H1 (cell line): ENCODE results near the gene DCDC1. TPM values are rescaled to one million over a fixed set of nuclear protein-coding genes. Genes with fewer than 3 reads are reported as not detected.

Experiments
- CTCF ChIA-PET: fragments of 300-600 bp; sonication (Branson Sonifier 250); formaldehyde crosslinking; loops from one replicate; lab custom pipeline; 2021; ENCODE audit not compliant: partially characterized antibody; lab: Charles Lee
- POLR2A ChIA-PET: fragments of 300-600 bp; sonication (Branson Sonifier 250); formaldehyde crosslinking; loops from one replicate; lab custom pipeline; 2021; ENCODE audit warnings: inconsistent platforms; ENCODE audit not compliant: partially characterized antibody; lab: Charles Lee
- DNase-seq, 2 experiments: peaks; one replicate each; pipeline versions ENCODE4 v3.0.0 to v3.0.0-alpha.2; 2010 to 2022; ENCODE audit warnings: low spot score in 2 of 2, low read depth in 1 of 2, mixed read lengths in 1 of 2
- FAIRE-seq: peaks from 2 replicates; lab custom pipeline; 2011; peaks lifted over from hg19 to GRCh38; lab: Jason Lieb, UNC
- H2AFZ ChIP-seq: 2 replicates; pipeline ENCODE4 v1.8.1; 2012; ENCODE audit warnings: low read length, inconsistent platforms
- H2AK5ac ChIP-seq: 2 replicates; pipeline ENCODE4 v1.6.1; 2013; ENCODE audit warnings: low read depth, low read length
- H2BK120ac ChIP-seq: replicated peaks from 2 replicates; pipeline ENCODE3; 2013; ENCODE audit warnings: low read depth, low read length, inconsistent platforms
- H2BK12ac ChIP-seq: 2 replicates; pipeline ENCODE4 v1.6.1; 2013; ENCODE audit warnings: low read depth, low read length
- H2BK15ac ChIP-seq: 2 replicates; pipeline ENCODE4 v1.6.1; 2013; ENCODE audit warnings: low read length
- H2BK20ac ChIP-seq: 2 replicates; pipeline ENCODE4 v1.6.1; 2013; ENCODE audit warnings: low read length
- H2BK5ac ChIP-seq: 2 replicates; pipeline ENCODE4 v1.6.1; 2013; ENCODE audit warnings: low read depth, low read length
- H3K14ac ChIP-seq: 2 replicates; pipeline ENCODE4 v1.6.1; 2013; ENCODE audit warnings: inconsistent platforms; ENCODE audit not compliant: insufficient read length
- H3K18ac ChIP-seq: 2 replicates; pipeline ENCODE4 v1.6.1; 2013; ENCODE audit warnings: low read length; ENCODE audit errors: extremely low read depth
- H3K23ac ChIP-seq: 2 replicates; pipeline ENCODE4 v1.6.1; 2013; ENCODE audit warnings: inconsistent platforms; ENCODE audit not compliant: insufficient read length
- H3K23me2 ChIP-seq: 2 replicates; pipeline ENCODE4 v1.6.1; 2013; ENCODE audit warnings: low read depth, low read length
- H3K27ac ChIP-seq: 2 replicates; pipeline ENCODE4 v1.6.1; 2011; ENCODE audit warnings: low read depth, low read length, inconsistent platforms
- H3K27me3 ChIP-seq, 4 experiments: replicated peaks in 1 of 4; 1 replicate in 1 of 4; 2 replicates in 3 of 4; pipeline versions ENCODE4 v1.6.1 to v1.8.1; 2011 to 2013; ENCODE audit warnings: low read length in 3 of 4, mild to moderate bottlenecking in 3 of 4, inconsistent platforms in 2 of 4, mixed read lengths in 2 of 4, moderate library complexity in 1 of 4; ENCODE audit not compliant: control insufficient read depth in 3 of 4, insufficient read depth in 3 of 4; ENCODE audit errors: extremely low read depth in 1 of 4
- H3K36me3 ChIP-seq, 4 experiments: 2 replicates each; pipeline versions ENCODE4 v1.6.1 to v1.8.1; 2011 to 2013; ENCODE audit warnings: mild to moderate bottlenecking in 4 of 4, low read length in 3 of 4, moderate library complexity in 2 of 4, control low read depth in 1 of 4, inconsistent platforms in 1 of 4; ENCODE audit not compliant: insufficient read depth in 4 of 4, control insufficient read depth in 2 of 4
- H3K4ac ChIP-seq: replicated peaks from 2 replicates; pipeline ENCODE3; 2013; ENCODE audit warnings: low read length, low read depth, mixed read lengths, inconsistent platforms; ENCODE audit not compliant: insufficient read length
- H3K4me1 ChIP-seq, 4 experiments: replicated peaks in 1 of 4; 1 replicate in 1 of 4; 2 replicates in 3 of 4; pipeline versions ENCODE4 v1.6.1 to v1.8.1; 2011 to 2013; ENCODE audit warnings: low read length in 3 of 4, inconsistent platforms in 2 of 4, mixed read lengths in 1 of 4; ENCODE audit not compliant: insufficient read depth in 4 of 4, control insufficient read depth in 3 of 4
- H3K4me2 ChIP-seq, 2 experiments: 2 replicates each; pipeline versions ENCODE4 v1.6.1 to v1.8.1; 2011 to 2013; ENCODE audit warnings: low read depth in 2 of 2, low read length in 2 of 2, control low read depth in 1 of 2, inconsistent platforms in 1 of 2, mild to moderate bottlenecking in 1 of 2; ENCODE audit not compliant: insufficient read depth in 1 of 2
- H3K4me3 ChIP-seq, 4 experiments: fragments of 200-600, 300-600 bp in 1 of 4; sonication (generic), shearing (Covaris generic), sonication (Bioruptor Twin) in 1 of 4; 2 replicates each; pipeline versions ENCODE4 v1.5.1 to v1.8.1; 2011 to 2016; ENCODE audit warnings: low read length in 4 of 4, low read depth in 3 of 4, control low read depth in 2 of 4, inconsistent platforms in 2 of 4, mild to moderate bottlenecking in 2 of 4, mixed read lengths in 1 of 4, moderate library complexity in 1 of 4; ENCODE audit not compliant: insufficient read depth in 2 of 4; ENCODE audit errors: extremely low read depth in 1 of 4
- H3K56ac ChIP-seq: replicated peaks from 2 replicates; pipeline ENCODE3; 2013; ENCODE audit warnings: low read depth, mild to moderate bottlenecking, mixed read lengths, low read length, inconsistent platforms; ENCODE audit not compliant: insufficient read length
- H3K79me1 ChIP-seq: 2 replicates; pipeline ENCODE4 v1.6.1; 2013; ENCODE audit warnings: low read depth, low read length, control low read depth
- H3K79me2 ChIP-seq, 2 experiments: 2 replicates each; pipeline versions ENCODE4 v1.6.1 to v1.8.1; 2012 to 2013; ENCODE audit warnings: low read length in 2 of 2, mild to moderate bottlenecking in 2 of 2, inconsistent platforms in 1 of 2; ENCODE audit not compliant: insufficient read depth in 2 of 2, control insufficient read depth in 1 of 2
- H3K9ac ChIP-seq, 4 experiments: replicated peaks in 1 of 4; 1 replicate in 1 of 4; 2 replicates in 3 of 4; pipeline versions ENCODE4 v1.6.1 to v1.8.1; 2011 to 2013; ENCODE audit warnings: low read depth in 3 of 4, low read length in 3 of 4, control low read depth in 2 of 4, mild to moderate bottlenecking in 2 of 4, moderate library complexity in 2 of 4, inconsistent platforms in 1 of 4; ENCODE audit errors: extremely low read depth in 1 of 4
- H3K9me3 ChIP-seq, 2 experiments: 2 replicates each; pipeline versions ENCODE4 v1.6.1 to v1.8.1; 2012 to 2013; ENCODE audit warnings: mild to moderate bottlenecking in 2 of 2, moderate library complexity in 2 of 2, control low read depth in 1 of 2, inconsistent platforms in 1 of 2, low read depth in 1 of 2, low read length in 1 of 2, mixed read lengths in 1 of 2; ENCODE audit not compliant: insufficient read depth in 2 of 2
- H4K20me1 ChIP-seq, 2 experiments: replicated peaks in 1 of 2; 2 replicates each; pipeline versions ENCODE3 to v1.8.1; 2011 to 2013; ENCODE audit warnings: inconsistent platforms in 2 of 2, low read length in 2 of 2, mild to moderate bottlenecking in 1 of 2; ENCODE audit not compliant: insufficient read depth in 2 of 2, control insufficient read depth in 1 of 2
- H4K5ac ChIP-seq: 2 replicates; pipeline ENCODE4 v1.6.1; 2013; ENCODE audit warnings: low read length, low read depth, mixed read lengths, inconsistent platforms; ENCODE audit not compliant: insufficient read length
- H4K8ac ChIP-seq: 2 replicates; pipeline ENCODE4 v1.8.0; 2013; ENCODE audit warnings: mild to moderate bottlenecking, moderate library complexity, low read length, inconsistent platforms; ENCODE audit not compliant: insufficient read depth; ENCODE audit errors: extremely low read depth
- H4K91ac ChIP-seq: replicated peaks from 2 replicates; pipeline ENCODE3; 2013; ENCODE audit warnings: low read length, mixed read lengths, inconsistent platforms; ENCODE audit not compliant: insufficient read length
- HDAC6 ChIP-seq: IDR thresholded peaks from one replicate; pipeline ENCODE4 v1.7.1; 2012; ENCODE audit warnings: low read depth, mild to moderate bottlenecking, inconsistent platforms, low read length, moderate library complexity
- YY1 ChIP-seq: IDR thresholded peaks from 2 replicates; pipeline ENCODE4 v1.6.1; 2011; ENCODE audit warnings: low read depth, mild to moderate bottlenecking, low read length
- WGBS, 2 experiments: shearing (Covaris generic) in 1 of 2; methylation state at CpG; one replicate each; pipeline versions ENCODE4 v1.1.6 to v1.1.7; 2013 to 2015; ENCODE audit warnings: low lambda C conversion rate in 2 of 2, mixed read lengths in 2 of 2, inconsistent platforms in 1 of 2, low coverage in 1 of 2, missing lambda C conversion rate in 1 of 2; ENCODE audit not compliant: insufficient replicate concordance in 2 of 2, insufficient coverage in 1 of 2, insufficient read length in 1 of 2; ENCODE audit errors: extremely low coverage in 1 of 2, missing lambda C conversion rate in 1 of 2; 5-methylcytosine and 5-hydroxymethylcytosine counted together
- polyA plus RNA-seq, 7 experiments: library from polyadenylated mRNA; depleted of rRNA in 3 of 7; stranded (reverse) in 5 of 7; unstranded in 2 of 7; fragments of >200 nt in 5 of 7; fragments of 200-250 nt in 2 of 7; gene quantifications; 1 replicate in 5 of 7; 2 replicates in 1 of 7; 4 replicates in 1 of 7; pipeline versions ENCODE4 v1.2.1 to v1.2.3, GENCODE V29; 2011 to 2013; ENCODE audit warnings: missing spikeins in 2 of 7, mixed read lengths in 2 of 7
- total RNA-seq: library from RNA; stranded (reverse); fragmentation: NEBNext Ultra II Directional; extraction: Animal tissue kit (Norgen Biotek cat#: 25700); gene quantifications from 2 replicates; pipeline ENCODE4 v1.2.1, GENCODE V29; 2021
- TF ChIP-seq, protein P1 (sequence below): IDR thresholded peaks from 2 replicates; pipeline ENCODE4 v1.6.1; 2012; ENCODE audit warnings: inconsistent platforms

Gene DCDC1
- total and polyA plus RNA-seq, 2 of the 8 experiments (the other 6 are each of a cell fraction or from before 2014, with no cell fraction given) = 0.15 to 0.56 TPM

- no peak for DNase-seq
- Histone ChIP-seq H2BK12ac (no peak overlapping the region), H4K5ac (no peak overlapping the region), H2AFZ (no peak overlapping the region), H3K23me2 (no peaks in the 10 kb centered on the region), H3K18ac (no peak overlapping the region), H3K27me3 (no peaks in the 10 kb centered on the region; a peak in 2 of 7 replicates), H2AK5ac (no peak overlapping the region), H3K4me3 (no peak overlapping the region), H4K91ac (no peak overlapping the region), H3K9ac (no peak overlapping the region), H3K79me2 (no peaks in the 10 kb centered on the region), H2BK15ac (no peak overlapping the region), H3K36me3 (no peaks in the 10 kb centered on the region), H2BK120ac (no peak overlapping the region), H3K9me3 (no peaks in the 10 kb centered on the region), H2BK5ac (no peak overlapping the region), H3K4me1 (peaks cover 0 to 10% (median 2%) of the 10 kb centered on the region in 4 experiments; a peak in 2 of 7 replicates), H3K56ac (no peak overlapping the region), H4K20me1 (no peaks in the 10 kb centered on the region), H3K79me1 (no peaks in the 10 kb centered on the region), H3K4me2 (no peak overlapping the region), H2BK20ac (no peak overlapping the region), H3K4ac (no peak overlapping the region), H4K8ac (no peak overlapping the region), H3K14ac (no peak overlapping the region), H3K23ac (no peak overlapping the region), H3K27ac (no peak overlapping the region)
- ChIA-PET POLR2A (interaction anchor here (0.7 kb wide), 1 partner anchor 28 kb away, joined by 3 read pairs; no protein-coding TSS in a partner anchor), CTCF (interaction anchor here (1.1 to 1.6 kb wide), 3 partner anchors 7 to 23 kb away, joined by 3 to 7 read pairs (median 3); no protein-coding TSS in a partner anchor)
- no peak for FAIRE-seq
- WGBS, 2 experiments = 77% methylated on average over 6 of the region's 6 CpGs; no CpG with 5 or more reads in 1 of the 2 experiments
- TF ChIP-seq, protein P1, sequence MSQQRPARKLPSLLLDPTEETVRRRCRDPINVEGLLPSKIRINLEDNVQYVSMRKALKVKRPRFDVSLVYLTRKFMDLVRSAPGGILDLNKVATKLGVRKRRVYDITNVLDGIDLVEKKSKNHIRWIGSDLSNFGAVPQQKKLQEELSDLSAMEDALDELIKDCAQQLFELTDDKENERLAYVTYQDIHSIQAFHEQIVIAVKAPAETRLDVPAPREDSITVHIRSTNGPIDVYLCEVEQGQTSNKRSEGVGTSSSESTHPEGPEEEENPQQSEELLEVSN = no peak
- TF ChIP-seq YY1 (peak; percentile 28; the same call in 1 of the 2 replicates), HDAC6 (no peak)
Measured at GRCh38 chr11:31141789-31142188, 227.8 kb downstream of the DCDC1 start.
